CD4-positive, alpha-beta T cell treated with Interleukin-2 at 100 ng/mL for 4 hours (primary cell): ENCODE data around the gene SERPIND1.
A peak's percentile ranks its signal among the peaks of the same experiment; 100 is the strongest.

Experiments used
- DNase-seq: peaks from one replicate; pipeline ENCODE4 v3.0.0-alpha.2; 2020; ENCODE audit warnings: low spot score

The SERPIND1 gene

DNA sequence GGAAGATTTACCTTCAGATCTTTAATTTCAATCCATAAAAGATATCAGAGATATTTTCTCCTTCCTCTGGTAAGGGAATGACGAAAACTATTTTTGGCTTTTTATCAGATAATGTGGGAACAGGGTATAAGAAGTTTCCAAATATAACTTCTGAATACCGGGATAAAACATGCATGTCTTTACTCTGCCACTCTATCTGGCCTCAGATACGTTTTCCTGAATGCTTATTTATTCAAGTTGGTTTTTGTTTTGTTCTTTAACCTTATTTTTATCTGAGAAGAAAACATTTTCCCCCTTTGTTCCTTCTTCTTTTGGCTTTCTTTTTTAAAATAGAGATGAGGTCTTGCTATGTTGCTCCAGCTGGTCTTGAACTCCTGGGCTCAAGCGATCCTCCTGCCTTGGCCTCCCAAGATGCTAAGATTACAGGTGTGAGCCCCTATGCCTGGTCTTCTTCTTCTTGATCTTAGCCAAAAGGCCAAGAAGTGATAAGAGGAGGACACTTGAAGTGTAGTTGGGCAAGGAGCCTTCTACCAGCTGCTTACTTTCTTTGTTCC is 1.5 kb downstream of the SERPIND1 start:
- DNase-seq, result no peak

DNA sequence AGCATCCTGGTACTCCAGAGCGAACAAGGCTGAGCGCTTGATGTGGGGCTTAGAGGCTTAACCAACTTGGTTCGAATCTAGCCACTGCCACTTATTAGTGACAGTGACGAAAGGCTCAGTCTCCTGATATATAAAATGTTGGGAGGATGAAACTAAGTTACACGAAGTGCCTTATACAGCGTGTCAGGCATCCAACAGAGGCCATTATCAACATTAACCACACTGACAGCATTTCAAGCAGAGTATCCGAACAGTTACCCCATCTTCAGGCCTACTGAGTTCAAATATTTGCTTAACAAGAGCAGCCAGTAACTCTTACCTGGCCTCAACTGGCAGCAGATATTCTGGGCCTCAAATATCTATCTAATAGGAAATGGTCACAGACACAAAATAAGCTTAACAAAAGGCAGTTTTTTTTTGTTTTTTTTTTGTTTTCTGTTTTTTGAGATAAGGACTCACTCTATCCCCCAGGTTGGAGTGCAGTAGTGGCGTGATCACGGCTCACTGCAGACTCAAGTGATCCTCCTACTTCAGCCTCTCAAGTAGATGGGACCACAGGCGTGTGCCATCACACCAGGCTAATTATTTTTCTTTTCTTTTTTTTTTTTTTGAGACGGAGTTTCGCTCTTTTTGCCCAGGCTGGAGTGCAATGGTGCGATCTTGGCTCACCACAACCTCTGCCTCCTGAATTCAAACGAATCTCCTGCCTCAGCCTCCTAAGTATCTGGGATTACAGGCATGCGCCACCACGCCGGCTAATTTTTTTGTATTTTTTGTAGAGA is 2.9 kb downstream of the SERPIND1 start:
- DNase-seq, result no peak

DNA sequence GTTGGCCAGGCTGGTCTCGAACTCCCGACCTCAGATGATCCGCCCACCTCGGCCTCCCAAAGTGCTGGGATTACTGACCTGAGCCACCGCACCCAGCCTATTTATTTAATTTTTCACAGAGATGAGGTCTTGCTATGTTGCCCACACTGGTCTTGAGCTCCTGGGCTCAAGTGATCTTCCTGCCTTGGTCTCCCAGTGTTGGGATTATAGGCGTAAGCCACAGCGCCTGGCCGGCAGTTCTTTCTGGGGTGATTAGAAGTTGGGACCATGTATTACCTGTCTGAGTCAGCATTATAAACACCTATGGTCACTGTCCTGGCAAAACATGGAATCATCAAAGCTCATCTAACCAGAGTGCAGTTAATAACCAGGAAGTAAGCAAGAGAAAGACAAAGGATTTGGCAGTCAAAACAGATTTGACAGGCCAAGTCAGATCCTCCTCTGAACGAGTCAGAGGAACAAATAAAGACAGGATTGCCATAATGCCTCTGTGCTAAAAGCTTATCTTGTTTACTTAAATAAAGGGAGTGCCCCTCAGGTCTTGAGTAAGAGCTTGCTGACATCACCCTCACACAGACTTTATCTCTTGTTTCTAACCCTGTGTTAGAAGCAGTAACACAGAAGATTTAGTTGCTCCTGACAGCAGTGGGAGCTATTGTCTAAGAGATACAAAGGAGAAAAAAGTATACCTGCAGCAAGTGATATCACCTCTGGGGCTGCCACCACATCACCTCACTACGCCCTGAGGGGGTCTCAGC is 3.7 kb downstream of the SERPIND1 start:
- no peak for DNase-seq

DNA sequence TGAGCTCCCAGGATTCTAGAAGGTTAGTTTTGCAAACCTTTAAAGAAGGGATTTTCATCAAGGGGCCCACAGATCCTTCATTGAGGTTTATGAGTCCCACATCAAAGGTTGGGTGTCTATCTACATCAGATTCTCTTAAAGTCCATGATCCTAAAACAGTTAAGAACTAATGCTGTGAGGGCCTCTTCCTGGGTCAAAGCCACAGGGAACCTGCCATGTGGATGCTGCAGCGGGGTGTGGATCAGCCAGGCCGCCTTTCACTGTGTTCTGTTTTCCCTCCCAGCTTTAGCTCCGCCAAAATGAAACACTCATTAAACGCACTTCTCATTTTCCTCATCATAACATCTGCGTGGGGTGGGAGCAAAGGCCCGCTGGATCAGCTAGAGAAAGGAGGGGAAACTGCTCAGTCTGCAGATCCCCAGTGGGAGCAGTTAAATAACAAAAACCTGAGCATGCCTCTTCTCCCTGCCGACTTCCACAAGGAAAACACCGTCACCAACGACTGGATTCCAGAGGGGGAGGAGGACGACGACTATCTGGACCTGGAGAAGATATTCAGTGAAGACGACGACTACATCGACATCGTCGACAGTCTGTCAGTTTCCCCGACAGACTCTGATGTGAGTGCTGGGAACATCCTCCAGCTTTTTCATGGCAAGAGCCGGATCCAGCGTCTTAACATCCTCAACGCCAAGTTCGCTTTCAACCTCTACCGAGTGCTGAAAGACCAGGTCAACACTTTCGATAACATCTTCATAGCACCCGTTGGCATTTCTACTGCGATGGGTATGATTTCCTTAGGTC is 5.3 kb downstream of the SERPIND1 start:
- no peak for DNase-seq

DNA sequence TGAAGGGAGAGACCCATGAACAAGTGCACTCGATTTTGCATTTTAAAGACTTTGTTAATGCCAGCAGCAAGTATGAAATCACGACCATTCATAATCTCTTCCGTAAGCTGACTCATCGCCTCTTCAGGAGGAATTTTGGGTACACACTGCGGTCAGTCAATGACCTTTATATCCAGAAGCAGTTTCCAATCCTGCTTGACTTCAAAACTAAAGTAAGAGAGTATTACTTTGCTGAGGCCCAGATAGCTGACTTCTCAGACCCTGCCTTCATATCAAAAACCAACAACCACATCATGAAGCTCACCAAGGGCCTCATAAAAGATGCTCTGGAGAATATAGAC is 5.9 kb downstream of the SERPIND1 start:
- DNase-seq, result no peak

DNA sequence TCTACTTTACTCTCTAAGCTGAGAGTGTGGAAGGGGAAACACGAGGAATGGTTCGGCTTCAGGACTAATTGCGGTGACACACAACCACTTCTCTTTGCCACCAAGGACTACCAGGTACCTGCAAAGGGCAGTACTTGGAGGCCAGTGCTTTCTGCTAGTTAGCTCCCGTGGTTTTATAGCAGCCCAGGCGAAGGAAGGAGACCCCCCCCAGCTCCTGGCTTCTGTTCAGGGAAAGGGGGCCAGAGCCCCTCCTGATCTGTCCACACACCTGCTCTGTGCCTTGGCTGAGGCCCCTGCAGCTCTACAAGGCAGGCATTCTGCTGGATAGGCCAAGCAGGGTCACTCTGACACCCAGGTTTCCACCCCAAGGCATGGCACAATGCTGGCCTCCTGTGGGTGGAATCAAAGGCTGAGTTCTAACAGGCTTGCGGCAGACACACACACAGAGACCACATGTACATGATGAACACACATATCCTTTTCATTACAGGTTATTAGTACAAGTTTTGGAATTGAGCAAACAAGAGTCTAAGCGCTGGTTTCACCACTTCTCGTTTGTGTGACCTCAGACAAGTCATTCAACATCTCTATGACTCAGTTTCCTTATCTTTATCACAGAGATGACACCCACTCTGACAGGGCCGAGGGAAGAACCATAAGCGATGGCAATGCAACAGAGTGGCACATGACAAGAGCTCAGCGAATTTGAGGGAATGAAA is 7.5 kb downstream of the SERPIND1 start:
- DNase-seq, result no peak

DNA sequence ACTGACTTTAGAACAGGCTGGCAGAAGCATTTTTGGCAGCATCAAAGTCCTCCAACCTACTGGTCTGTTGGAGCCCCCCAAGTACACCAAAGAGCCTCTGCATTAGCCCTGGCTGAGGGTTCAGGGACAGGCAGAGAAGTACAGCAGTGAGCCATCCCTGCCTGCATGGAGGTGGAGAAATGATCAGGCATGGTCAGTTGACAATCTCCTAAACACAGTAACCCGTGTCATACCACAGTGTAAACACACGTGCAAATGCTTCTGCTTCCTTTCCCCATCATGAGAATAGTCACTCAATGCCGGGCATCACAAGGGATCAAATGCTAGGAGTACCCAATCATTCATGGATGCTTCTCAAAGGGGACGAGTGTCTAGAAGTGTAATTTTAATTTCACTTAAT is 8.2 kb downstream of the SERPIND1 start:
- DNase-seq, result no peak

DNA sequence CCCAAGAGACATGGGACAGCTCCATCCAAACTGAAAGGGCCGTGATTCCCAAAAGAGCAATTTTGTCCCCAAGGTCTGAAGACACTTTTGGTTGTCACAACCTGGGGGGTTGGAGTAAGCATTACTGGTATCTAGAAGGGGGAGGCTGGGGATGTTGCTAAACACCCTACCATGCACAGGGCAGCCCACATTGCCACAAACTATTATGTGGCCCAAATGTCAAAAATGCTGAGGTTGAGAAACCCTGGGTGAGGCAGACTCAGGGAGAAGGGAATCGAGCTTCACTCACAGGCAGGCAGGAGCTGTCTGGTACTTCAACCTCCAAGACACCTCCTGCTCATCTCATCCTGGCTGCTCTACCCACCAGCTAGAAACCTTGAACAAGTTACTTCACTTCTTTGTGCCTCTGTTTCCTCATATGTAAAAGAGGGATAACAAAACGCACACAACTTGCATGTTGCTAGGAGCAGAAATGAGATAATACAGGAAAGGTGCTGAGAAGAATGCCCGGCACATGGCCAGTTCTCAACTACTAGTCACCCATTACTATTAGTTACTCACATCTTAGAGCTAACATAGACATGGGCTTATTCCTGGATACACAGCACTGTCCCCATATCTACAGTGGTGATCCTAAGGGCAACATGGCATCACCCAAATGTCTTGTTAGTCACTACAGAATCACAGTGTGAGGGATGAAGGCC is 8.8 kb downstream of the SERPIND1 start:
- DNase-seq, result no peak

DNA sequence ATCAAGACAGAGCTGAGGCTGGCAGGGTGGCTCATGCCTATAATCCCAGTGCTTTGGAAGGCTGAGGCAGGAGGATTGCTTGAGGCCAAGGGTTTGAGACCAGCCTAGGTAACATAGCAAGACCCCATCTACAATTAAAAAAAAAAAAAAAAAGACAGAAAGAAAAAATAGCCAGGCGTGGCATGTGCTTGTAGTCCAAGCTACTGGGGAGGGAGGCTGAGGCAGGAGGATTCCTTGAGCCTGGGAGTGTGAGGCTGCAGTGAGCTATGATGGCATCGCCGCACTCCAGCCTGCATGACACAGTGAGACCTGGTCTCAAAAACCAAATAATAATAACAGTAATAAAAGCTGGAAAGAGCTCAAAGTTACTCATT is 9.4 kb downstream of the SERPIND1 start:
- no peak for DNase-seq

DNA sequence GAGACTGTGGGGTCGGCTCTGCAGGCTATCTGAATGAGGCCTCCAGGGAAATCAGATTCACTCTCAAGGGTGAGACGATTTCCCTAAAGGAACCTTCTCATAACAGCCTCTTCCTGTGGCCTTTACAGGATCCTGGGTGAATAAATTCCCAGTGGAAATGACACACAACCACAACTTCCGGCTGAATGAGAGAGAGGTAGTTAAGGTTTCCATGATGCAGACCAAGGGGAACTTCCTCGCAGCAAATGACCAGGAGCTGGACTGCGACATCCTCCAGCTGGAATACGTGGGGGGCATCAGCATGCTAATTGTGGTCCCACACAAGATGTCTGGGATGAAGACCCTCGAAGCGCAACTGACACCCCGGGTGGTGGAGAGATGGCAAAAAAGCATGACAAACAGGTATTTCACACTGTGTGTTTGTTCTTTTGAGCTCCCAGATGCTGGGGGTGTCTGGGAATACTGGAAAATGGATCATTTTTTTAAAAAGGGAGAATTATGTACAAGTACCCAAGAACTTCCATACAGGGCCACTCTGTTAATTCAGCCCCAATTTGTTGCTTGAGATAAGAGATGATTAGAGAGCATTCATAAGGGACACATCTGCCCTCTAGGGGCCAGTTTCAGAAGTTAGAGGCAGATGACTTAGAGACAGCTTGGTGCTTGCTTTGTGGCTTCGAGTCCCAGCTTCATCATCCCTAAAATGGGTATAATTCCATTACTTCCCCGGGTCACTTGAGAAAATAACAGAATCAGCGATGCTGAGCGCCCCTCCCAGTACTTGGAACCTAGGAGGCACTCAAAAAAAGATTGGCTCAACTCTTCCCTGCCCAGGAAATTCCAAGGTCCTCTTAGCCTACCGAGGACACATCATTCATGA is 10.2 kb downstream of the SERPIND1 start:
- peak; percentile 56 for DNase-seq

DNA sequence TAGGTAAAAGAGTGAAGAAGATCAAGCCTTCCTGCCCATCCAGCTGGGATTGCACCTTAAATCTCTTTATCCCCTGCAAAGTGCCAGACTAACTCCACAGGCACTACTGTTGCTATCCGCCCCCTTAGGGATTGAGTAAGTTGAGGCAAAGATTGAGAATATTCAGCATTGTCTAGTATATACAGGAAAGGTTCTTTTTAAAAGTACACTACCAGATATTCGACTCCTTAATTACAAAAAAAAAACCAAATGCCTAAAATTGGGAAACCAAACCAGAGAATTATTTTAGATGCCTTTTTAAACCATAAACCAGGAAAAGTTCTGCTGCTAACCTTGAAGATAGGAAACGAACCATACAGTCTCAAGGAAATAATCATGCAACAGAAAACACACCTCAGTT is 11.5 kb downstream of the SERPIND1 start:
- no peak for DNase-seq

DNA sequence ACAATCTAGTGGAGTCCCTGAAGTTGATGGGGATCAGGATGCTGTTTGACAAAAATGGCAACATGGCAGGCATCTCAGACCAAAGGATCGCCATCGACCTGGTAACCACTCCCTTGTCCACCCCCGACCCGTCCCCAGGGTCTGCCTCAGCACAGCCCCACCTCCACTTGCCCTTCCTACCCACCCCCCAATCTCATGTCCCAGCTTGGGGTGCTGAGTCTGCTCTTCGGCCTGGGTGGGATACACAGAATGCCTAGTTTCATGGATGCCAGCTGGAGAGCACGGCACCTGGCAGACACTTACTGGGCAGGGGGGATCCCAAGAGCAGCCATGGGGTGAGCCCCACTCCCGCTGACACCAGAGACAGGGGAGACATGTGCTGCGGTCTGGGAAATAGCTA is 12.1 kb downstream of the SERPIND1 start:
- DNase-seq, result no peak

DNA sequence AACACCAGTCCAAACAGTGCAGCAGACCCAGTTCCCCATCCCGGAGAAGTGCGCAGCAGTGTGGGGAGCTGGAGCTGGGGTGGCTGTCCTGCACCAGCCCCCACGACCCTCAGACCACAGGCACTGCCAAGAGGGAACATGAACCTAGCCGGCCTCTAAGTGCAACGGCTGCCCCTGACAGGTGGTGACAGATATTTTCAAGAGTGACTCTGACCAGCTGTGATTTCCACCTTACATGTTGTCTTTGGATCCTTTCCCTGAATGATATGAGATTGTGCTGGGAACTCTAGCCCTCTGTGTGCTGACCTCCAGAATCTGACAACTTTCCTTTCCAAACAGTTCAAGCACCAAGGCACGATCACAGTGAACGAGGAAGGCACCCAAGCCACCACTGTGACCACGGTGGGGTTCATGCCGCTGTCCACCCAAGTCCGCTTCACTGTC is 12.6 kb downstream of the SERPIND1 start:
- no peak for DNase-seq

DNA sequence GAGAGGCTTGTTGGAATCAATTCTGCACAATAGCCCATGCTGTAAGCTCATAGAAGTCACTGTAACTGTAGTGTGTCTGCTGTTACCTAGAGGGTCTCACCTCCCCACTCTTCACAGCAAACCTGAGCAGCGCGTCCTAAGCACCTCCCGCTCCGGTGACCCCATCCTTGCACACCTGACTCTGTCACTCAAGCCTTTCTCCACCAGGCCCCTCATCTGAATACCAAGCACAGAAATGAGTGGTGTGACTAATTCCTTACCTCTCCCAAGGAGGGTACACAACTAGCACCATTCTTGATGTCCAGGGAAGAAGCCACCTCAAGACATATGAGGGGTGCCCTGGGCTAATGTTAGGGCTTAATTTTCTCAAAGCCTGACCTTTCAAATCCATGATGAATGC is 13.3 kb downstream of the SERPIND1 start:
- DNase-seq, result no peak

DNA sequence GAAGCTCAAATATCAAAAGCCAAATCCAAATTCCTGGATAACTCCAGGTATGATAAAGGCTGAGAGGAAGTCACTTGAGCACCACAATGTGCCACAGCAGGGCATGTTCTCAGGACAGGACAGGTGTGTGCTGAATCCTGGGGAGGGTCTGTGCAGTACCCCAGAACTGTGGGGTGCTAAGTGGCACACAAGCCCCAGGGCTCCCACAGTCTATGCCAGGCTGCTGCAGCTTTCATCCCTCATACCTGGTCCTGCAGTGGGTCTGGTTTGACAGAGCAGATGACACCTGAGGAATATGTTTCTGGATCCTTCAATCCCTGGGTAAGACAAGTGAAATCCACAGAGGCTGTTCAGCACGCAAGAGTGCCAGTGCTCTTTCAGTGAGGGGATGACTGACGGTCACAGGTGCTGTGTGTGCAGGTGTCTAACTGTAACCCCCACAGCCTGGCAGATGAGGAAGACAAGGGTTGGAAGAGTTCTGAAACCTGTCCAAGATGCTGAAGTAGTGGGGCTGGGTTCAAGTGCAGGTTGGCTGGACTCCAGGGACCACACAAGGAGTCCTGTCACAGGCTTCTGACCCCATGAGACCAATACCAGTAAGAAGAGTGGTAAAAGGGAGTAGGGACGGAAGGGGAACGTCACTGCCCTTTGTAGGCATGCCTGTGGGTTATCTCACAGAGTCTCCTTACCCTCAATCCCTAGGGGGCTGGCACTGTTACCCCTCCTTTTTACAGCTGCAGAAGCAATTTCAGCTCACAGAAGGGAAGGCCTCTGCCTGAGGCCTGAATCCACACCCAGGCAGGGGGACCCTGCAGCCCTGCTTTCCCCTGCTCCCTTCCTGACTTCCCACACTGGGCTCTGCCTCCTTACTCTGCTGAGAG is 14.1 kb downstream of the SERPIND1 start:
- DNase-seq, result no peak

DNA sequence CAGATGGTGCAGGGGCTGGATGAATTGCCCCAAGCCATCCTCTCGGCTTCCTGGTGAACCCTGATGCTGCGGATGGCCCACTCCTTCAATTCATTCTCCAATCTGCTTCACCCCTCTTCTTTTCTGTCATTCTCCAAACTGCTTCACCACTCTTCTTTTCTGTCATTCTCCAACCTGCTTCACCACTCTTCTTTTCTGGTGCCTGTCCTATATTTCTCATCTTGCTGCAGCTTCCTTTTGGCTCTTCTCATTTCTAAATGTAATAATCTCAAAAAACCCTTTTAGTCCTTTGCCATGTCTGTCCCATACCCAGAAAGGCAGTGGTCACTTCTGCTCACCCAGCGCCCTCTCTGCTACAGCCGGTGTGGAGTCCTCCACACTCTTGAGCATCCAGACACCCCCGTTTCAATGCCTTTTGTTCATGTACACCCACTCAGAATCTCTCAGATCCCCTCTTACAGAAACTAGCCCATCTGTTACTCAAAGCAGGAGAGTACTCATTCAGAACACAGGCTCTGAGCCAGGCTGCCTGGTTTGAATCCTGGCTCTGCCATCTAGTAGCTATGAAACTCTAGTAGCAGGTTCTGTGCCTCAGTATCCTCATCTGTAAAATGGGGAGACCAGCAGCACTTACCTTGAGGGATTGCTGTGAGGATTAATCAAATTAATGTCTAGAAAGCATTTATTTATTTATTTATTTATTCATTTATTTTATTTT is 14.9 kb downstream of the SERPIND1 start:
- no peak for DNase-seq

DNA sequence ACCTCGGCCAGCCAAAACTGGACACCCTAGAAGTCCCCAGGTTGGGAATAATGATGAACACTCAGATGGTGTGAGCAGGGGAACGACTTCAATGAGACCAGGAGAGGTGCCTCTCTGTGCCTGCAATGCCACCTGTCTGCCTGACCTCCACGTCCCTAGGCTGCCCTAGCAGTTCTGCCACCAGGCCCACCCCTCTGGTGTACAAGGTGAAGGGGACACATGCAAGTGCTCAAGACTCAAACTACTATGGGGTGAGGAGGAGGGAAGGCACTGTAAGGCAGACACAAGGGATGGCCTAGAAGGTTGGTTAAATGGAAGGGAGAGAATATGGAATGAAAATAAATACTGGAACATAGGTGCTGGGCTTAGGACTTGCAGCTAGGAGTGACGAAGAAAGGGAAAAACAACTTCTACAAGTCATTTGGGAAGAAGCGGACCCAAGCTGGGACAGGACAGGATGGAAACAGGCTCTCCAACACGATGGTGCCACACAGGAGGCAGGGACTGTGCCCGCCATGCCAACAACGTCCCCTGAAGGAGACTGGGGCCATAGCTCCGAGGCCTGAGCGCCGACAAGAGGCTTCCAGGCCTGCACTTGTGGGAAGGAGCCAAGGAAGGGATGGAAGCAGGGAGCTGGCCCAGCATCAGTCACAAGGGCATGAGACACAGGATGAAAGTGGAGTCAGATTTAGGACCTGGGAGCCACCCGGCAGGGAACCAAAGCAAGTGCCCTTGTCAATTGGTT is 18.5 kb downstream of the SERPIND1 start:
- no peak for DNase-seq
